HG02759 (cell line): ENCODE measurements around the gene ZNF627.
A peak's percentile ranks its signal among the peaks of the same experiment; 100 is the strongest.
"Not testable (repeated sequence)": the region's sequence is repeated elsewhere in the genome, so short reads cannot be mapped to it uniquely, and the experiment has no call there.

Experiments used
- ATAC-seq: cut with Tn5 transposase; IDR thresholded peaks from one replicate; pipeline ENCODE4 v1.9.1; 2021; ENCODE audit warnings: mild to moderate bottlenecking, moderate library complexity; ENCODE audit not compliant: unreplicated experiment

ZNF627 gene

DNA sequence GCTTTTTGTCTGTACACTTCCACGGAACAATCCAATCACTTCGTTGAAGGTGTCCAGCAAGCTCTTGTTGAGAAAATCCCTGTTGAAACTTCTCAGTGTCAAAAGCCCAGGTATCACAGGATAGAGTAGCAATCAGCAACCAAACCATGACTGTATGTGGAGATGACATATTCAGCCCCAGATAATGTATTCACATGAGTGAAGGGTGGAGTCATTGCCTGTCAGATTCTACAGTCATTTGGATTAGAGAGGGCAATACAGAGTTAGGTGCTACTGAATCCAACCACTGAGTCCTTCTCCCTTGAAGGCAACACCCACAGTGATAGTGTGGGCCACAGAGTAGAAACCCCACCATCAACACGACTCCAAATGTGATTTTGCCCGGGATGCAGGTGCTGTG is 23.3 kb downstream of the ZNF627 start:
- ATAC-seq: no peak

DNA sequence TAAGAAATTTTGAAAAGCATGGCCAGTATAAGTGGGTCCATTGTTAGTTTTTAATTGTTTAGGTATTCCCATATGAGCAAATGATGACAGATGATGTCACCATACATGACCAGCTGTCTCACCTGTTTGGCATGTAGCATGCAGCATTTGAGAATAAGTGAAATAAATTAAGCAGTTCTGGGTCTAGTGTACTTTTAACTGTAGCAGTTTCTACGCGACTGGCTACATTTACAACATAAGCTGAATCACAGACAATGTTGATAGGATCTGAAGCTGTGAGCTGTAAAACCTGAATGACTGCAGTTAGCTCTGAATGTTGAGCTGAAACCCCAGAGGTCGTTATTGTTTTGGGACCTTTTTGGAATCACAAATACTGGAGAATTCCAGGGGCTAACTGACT is 25.1 kb downstream of the ZNF627 start:
- not testable (repeated sequence) for ATAC-seq

DNA sequence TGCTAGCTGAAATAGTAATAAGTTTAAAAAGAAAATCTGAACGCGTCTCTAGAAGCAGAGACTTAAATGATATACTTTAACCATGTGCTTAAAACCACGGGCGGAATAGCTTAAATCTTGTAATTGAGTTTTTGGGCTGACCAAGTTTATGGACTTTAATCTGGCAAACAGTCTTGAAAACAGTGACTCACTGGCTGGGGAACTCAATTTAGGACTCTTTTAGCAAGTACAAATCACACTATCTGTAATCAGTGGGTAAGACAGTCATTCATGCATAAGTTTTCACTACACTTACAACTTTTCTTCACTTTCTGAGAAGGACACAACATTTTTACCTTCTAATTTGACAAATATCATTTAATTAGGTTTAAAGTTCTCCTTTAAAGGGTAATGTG is 26.8 kb downstream of the ZNF627 start:
- ATAC-seq: no peak

DNA sequence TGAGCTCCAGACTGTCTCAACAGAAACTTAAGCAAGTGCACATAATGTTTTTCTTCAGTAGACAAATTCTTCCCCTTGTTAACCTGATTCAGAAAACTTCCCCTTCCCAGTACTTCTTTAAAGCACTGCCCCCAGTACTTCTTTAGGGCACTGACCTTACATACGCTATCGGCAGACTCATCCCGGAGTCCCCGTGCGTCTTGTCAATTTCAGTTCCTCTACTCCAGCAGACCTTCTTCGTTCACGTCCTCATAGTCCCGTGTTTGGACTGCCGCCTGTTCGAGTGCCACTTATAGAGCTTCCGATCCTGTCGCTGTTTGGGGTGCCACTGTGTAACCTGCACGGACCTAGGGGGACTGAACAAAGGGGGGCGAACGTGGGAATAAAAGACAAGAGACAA is 29.0 kb downstream of the ZNF627 start:
- no peak for ATAC-seq

DNA sequence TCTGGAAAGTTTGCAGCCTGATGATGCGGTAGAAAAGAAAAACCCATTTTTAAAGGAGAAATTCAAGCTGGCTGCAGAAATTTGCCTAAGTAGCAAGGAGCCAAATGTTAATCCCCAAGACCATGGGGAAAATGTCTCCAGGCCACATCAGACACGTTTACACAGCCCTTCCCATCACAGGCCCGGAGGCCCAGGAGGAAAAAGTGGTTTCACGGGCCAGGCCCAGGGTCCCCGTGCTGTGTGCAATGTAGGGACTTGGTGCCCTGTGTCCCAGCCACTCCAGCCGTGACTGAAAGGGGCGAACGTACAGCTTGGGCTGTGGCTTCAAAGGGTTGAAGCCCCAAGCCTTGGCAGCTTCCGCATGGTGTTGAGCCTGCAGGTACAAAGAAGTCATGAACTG is 35.9 kb downstream of the ZNF627 start:
- ATAC-seq: no peak

DNA sequence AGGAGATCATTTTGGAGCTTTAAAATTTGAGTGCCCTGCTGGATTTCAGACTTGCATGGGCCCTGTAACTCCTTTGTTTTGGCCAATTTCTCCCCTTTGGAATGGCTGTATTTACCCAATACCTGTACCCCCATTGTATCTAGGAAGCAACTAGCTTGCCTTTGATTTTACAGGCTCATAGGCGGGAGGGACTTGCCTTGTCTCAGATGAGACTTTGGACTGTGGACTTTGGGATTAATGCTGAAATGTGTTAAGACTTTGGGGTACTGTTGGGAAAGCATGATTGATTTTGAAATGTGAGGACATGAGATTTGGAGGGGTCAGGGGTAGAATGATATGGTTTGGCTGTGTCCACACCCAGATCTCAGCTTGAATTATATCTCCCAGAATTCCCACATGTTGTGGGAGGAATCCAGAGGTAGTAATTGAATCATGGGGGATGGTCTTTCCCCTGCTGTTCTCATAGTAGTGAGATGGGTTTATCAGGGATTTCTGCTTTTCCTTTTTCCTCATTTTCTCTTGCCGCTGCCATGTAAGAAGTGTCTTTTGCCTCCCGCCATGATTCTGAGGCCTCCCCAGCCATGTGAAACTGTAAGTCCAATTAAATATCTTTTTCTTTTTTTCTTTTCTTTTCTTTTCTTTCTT is 36.9 kb downstream of the ZNF627 start:
- not testable (repeated sequence) for ATAC-seq

DNA sequence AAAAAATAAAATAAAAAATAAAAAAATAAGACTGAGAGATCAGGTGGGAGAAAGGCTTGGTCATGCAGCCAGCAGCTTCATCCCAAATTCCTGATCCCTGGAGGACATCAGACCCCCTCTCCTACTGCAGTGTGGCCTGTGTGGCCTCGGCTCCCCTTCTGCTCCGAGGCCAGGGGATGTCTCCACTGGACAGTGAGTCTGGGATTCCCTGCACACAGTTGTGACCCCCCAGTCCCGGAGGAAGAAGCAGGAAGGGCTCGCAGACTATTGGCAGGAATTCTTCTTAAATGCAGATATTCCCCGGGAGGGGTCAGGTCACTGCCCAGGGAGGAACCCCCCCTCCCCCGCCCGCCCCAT is 41.9 kb downstream of the ZNF627 start:
- no peak for ATAC-seq

DNA sequence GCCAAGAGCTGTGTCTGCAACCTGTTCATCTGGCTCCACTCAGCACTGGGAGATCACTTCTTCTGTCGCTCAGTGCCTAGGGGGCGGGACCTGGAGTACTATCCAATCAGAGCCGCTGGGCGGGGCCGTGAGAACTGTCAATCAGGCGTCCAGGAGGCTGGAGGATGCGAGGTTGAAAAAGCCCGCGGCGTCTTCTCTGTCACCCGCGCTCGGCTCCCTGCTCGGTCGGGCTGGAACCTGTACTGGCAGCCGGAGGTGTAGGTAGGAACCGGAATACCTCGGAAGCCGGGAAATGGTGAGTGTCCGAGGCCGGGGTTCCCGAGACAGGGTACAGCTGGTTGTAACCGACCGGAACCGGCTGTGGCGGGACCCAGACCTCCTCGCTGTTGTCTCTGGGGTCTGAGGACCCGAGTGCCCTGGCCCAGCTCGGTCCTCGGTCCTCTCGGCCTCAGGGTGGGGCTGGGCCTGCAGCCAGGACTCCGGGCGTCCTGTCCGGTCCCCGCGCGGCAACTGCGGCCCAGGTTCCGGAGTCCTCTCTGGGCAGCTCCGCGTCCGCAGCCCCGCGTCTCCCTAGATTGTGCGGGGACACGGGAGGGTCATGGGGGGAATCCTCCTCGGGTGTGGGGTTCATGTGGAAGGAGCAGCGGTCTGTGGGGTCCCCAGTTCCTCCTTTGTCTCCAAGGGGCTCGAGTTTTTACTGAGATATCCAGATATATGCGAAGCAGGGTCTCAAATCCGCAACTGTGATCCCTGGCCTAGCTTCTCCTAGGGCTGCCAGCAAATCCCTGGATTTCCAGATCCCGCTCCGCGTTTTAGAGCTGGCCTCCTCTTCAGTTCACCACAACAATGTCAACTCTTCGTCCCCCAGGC is 42.6 kb downstream of the ZNF627 start:
- peak; percentile 98 for ATAC-seq

DNA sequence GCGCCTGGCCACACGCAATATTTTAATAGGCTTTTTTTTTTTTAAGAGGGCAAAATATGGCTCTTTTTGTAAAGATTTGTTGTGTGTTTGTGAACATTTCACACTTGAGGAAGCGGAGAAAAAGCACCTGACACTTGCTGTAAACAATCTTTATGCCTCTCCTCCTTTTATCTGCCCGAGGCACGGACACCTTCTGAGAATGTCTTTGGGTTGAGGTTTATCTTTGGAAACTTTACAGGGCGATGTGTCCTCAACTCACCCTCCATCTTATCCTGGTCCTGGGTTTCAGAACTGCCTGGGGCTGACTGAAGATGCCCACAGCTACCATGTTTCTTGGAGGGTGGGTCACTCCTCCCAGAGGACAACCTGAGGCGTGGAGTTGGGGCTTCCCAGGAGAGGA is 44.0 kb downstream of the ZNF627 start:
- no peak for ATAC-seq

DNA sequence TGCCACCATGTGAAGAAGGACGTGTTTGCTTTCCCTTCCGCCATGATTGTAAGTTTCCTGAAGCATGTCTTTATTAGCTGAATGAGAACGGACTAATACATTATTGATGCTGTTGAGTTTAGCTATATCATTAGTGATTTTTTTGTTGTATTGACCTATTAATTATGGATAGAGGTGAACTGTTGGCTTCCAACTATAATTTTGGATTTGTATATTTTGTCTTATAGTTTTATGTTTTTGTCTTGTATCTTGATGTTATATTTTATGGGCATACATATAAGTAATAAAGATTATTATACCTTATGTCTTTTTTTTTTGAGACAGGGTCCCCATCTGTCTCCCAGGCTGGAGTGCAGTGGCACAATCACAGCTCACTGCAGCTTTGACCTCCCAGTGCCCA is 45.6 kb downstream of the ZNF627 start:
- ATAC-seq: no peak

DNA sequence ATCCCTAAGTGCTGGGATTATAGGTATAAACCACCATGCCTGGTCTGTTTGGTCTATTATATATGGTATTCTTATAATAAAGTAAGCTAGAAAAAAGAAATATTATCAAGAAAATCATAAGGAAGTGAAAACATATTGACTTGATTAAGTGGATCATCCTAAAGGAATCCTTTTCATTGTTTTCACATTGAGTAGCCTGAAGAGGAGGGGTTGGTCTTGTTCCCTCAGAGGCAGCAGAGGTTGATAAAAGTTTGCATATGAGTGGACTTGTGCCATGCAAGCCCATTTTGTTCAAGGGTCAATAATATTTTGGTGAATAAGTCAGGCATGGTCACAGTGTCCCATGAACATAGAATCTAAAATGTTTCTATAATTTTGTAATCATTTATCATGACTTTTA is 52.7 kb downstream of the ZNF627 start:
- no peak for ATAC-seq

DNA sequence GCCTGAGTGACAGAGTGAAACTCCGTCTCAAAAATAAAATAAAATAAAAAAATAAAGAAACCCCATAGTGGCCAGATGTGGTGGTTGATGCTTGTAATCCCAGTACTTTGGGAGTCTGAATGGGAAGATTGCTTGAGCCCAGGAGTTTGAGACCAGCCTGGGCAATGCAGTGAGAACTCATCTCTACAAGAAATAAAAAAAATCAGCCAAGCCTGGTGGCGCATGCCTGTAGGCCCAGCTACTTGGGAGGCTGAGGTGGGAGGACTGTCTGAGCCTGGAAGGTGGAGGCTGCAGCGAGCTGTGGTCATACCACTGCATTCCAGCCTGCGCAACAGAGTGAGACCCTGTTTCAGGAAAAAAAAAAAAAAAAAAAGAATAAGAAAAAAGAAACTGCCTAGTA is 53.8 kb downstream of the ZNF627 start:
- ATAC-seq: no peak

DNA sequence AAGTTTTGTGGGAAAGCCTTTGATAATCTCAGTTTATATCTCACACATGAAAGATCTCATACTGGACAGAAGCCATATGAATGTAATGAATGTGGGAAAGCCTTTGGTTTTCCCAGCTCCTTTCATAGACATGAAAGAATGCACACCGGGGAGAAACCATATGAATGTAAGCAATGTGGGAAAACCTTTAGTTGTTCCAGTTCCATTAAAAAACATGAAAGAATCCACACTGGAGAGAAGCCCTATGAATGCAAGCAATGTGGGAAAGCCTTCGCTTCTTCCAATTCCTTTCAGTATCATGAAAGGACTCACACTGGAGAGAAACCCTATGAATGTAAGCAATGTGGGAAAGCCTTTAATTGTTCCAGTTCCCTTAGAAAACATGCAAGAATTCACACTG is 54.8 kb downstream of the ZNF627 start:
- ATAC-seq: no peak

DNA sequence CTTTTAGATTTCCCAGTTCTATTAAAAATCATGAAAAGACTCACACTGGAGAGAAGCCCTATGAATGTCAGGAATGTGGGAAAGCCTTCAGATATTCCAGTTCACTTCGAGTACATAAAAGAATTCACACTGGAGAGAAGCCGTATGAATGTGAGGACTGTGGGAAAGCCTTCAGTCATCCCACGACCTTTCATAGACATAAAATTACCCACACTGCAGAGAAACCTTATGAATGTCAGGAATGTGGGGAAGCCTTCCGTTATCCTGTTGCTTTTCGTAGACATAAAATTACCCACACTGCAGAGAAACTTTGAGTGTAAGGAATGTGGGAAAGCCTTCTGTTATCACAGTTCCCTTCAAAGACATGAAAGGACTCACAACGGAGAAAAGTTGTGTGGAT is 55.2 kb downstream of the ZNF627 start:
- no peak for ATAC-seq

DNA sequence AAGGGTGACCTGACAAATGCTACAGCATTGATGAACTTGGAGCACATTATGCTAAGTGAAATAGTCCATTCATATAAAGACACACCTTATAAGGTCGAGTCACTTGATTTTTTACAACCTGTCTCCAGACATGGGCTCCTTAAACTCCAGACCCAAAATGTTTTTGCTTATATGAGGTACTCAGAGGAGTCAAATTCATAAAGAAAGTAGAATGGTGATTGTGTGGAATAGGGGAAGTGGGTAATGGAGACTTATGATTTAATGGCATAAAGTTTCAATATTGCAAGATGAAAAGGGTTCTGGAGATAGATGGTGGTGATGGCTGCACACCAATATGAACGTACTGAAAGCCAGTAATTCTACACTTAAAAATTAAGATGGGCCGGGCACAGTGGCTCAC is 59.3 kb downstream of the ZNF627 start:
- no peak for ATAC-seq

DNA sequence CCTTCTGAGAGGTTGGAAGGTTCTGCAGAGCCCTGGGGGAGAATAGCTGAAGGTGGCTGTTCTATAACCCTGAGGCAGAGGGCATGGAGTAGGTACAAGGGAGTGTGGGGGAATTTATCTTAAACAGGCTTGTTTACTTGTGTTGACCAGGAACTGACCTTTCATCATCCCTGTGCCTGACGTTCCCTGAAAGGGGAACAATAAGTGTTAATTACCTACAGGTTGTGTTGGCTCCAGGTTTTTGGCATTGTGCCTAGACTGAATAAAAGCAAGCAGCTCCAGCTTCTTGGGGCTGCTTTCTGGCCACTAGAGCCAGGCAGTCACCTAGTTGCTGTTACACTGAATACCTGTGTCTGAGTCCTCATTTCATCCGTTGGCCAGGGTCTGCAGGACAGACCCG is 60.0 kb downstream of the ZNF627 start:
- no peak for ATAC-seq

DNA sequence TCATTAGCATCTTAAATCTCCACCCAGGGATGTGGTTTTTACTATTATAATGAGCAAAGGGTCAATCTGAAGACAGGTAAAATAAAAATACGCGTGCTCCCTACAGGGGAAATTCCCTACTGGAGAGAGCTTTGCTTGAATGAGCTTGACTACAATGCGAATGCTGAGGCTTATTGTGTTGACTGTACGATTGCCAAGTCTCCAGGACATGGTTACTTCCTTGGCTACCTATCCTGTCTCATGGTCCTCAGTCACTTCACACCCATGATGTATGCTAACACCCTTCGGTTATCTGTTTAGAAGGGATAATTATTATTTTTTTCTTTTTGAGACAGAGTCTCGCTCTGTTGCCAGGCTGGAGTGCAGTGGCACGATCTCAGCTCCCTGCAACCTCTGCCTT is 61.7 kb downstream of the ZNF627 start:
- ATAC-seq: no peak

DNA sequence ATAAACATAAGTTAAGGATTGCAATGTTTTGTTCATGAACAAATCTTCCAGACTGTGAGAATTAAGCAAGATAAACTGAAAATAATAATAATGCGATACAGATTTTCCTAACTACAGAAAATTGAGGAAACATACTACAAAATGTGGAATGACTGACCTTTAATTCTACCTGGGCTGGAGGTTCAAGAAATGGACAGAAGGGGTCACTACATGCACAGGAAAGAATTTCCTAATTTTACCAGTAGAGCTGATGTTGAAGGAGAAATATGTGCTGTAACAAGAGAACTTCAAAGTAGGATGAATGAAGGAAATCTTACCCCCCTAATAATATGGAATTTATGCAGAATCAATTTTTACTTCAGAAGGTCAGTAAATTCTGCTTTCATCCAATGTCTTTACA is 62.3 kb downstream of the ZNF627 start:
- ATAC-seq: no peak

DNA sequence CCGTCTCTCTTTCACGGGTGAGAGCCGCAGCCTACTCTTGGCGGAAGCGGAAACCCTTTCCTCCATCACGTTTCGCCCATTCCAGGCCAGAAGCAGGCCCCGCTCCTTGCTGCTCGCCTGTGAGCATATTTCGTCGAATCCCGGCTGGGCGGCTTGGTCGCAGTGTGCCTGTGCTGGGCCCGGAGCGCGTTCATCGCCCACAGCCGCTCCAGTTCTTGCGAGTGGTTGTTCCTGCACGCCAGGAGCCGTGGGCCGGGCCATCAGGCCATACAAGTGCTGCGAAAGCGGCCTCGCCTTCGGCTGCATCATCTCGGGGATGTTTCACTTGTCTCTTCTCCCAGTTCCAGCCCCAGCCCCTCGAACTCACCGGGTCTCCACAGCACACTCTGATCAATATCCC is 65.0 kb downstream of the ZNF627 start:
- no peak for ATAC-seq

DNA sequence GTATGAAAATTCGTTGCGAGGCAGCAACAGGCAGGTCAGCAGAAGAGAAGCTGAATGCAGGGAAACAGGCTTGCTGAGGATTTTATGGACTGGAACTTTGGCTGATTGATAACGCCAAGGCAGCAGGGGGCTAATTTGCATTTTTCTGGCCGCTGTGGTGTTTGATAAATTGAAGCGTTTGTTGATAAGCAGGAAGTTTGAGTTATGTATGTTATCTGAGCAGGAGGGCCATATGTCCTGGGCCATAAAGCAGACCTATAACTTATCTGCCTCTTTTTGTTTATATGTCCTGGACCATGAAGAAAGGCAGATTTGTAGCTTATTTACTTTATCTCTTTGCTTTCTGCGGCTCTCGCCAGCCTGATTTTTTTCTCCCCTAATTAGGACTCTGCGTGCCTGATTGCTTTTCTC is 65.9 kb downstream of the ZNF627 start:
- ATAC-seq: no peak
